ENCODE measurements around the gene TSPAN32.
"Not testable (repeated sequence)": the region's sequence is repeated elsewhere in the genome, so short reads cannot be mapped to it uniquely, and the experiment has no call there.

TSPAN32 gene

GRCh38 chr11:2338760-2339159 is 36.9 kb downstream of the TSPAN32 start:
- H3K36me3 ChIP-seq (ENCODE audit: insufficient read depth); H3K4me2 ChIP-seq; H3K9ac ChIP-seq; H4K20me1 ChIP-seq (ENCODE audit: insufficient read depth); H2AFZ ChIP-seq (ENCODE audit: low read depth); H3K4me3 ChIP-seq (IDR thresholded peaks at IDR 0.05; ENCODE audit: insufficient read depth, low read depth, low read length); H3K79me2 ChIP-seq (ENCODE audit: insufficient read depth, low read depth); H3K4me1 ChIP-seq (ENCODE audit: low read depth, poor library complexity, severe bottlenecking); H3K27ac ChIP-seq: not testable (repeated sequence)
- peaks cover 89% of the 10 kb centered on the region for H3K27me3 ChIP-seq (ENCODE audit: insufficient read depth, low read depth)

DNA sequence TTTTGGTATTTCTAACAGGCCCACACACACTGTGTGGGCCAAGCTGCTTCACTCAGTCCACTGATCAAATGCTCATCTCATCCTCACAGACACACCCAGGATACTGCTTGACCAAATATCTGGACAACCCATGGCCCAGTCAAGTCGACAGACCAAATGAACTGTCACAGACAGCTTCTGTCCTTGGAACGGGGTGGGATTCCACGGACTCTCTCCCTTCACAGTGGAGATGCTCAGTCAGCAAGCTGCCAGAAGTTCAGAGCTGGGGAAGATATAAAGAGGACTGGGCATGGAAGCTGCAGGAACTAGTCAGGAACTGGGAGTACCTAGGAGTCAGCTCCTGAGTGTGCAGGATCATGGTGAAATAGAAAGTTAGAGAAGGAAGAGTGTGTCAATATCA is 40.7 kb downstream of the TSPAN32 start:
- Histone ChIP-seq H2AFZ (ENCODE audit: low read depth) (no peak overlapping the region), H3K27me3 (ENCODE audit: insufficient read depth, low read depth) (peaks cover 94% of the 10 kb centered on the region), H3K4me3 (IDR thresholded peaks at IDR 0.05; ENCODE audit: insufficient read depth, low read depth, low read length) (no peak overlapping the region), H4K20me1 (ENCODE audit: insufficient read depth) (no peaks in the 10 kb centered on the region), H3K27ac (no peak overlapping the region), H3K4me1 (ENCODE audit: low read depth, poor library complexity, severe bottlenecking) (no peaks in the 10 kb centered on the region), H3K9ac (no peak overlapping the region), H3K79me2 (ENCODE audit: insufficient read depth, low read depth) (no peaks in the 10 kb centered on the region), H3K36me3 (ENCODE audit: insufficient read depth) (no peaks in the 10 kb centered on the region), H3K4me2 (no peak overlapping the region)
- TF ChIP-seq CTCF (conservative IDR thresholded peaks at IDR 0.05; ENCODE audit: low read depth, low read length): no peak

DNA sequence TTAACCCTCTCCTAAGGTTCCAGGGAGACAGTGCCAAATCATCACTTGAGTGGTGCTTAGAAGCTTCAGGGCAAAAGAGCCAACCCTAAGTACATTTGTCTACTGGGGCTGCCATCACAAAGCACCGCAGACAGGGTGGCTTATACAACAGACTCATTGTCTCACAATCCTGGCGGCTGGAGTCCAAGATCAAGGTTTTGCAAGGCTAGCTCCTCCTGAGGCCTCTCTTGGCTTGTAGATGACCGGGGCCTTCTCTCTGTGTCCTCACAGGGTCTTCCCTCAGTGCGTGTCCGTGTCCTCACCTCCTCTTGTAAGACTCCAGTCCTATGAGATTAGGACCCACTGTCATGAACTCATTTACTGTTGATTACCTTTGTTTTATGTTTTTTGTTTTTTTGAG is 41.2 kb downstream of the TSPAN32 start:
- no peak overlapping the region for H2AFZ ChIP-seq (ENCODE audit: low read depth)
- peaks cover 94% of the 10 kb centered on the region for H3K27me3 ChIP-seq (ENCODE audit: insufficient read depth, low read depth)
- no peak overlapping the region for H3K9ac ChIP-seq
- H3K27ac ChIP-seq: no peak overlapping the region
- no peaks in the 10 kb centered on the region for H3K36me3 ChIP-seq (ENCODE audit: insufficient read depth)
- no peaks in the 10 kb centered on the region for H4K20me1 ChIP-seq (ENCODE audit: insufficient read depth)
- TF ChIP-seq CTCF (conservative IDR thresholded peaks at IDR 0.05; ENCODE audit: low read depth, low read length): no peak
- no peak overlapping the region for H3K4me3 ChIP-seq (IDR thresholded peaks at IDR 0.05; ENCODE audit: insufficient read depth, low read depth, low read length)
- no peaks in the 10 kb centered on the region for H3K79me2 ChIP-seq (ENCODE audit: insufficient read depth, low read depth)
- no peaks in the 10 kb centered on the region for H3K4me1 ChIP-seq (ENCODE audit: low read depth, poor library complexity, severe bottlenecking)
- H3K4me2 ChIP-seq: no peak overlapping the region

DNA sequence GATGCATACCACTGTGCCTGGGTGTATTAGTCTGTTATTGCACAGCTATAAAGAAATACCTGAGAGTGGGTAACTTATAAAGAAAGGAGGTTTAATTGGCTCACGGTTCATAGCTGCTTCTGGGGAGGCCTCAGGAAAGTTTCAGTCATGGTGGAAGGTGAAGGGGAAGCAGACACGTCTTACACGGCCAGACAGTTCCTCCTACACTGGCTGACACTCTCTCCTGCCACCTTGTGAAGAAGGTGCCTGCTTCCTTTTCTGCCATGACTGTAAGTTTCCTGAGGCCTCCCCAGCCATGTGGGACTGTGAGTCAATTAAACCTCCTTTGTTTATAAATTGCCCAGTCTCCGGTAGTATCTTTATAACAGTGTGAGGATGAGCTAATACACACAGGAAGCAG is 41.7 kb downstream of the TSPAN32 start:
- Histone ChIP-seq H3K27ac (no peak overlapping the region), H3K9ac (no peak overlapping the region), H3K27me3 (ENCODE audit: insufficient read depth, low read depth) (peaks cover 94% of the 10 kb centered on the region), H4K20me1 (ENCODE audit: insufficient read depth) (no peaks in the 10 kb centered on the region), H3K4me1 (ENCODE audit: low read depth, poor library complexity, severe bottlenecking) (no peaks in the 10 kb centered on the region), H3K79me2 (ENCODE audit: insufficient read depth, low read depth) (no peaks in the 10 kb centered on the region), H3K4me3 (IDR thresholded peaks at IDR 0.05; ENCODE audit: insufficient read depth, low read depth, low read length) (no peak overlapping the region), H2AFZ (ENCODE audit: low read depth) (no peak overlapping the region), H3K36me3 (ENCODE audit: insufficient read depth) (no peaks in the 10 kb centered on the region), H3K4me2 (no peak overlapping the region)
- TF ChIP-seq CTCF (conservative IDR thresholded peaks at IDR 0.05; ENCODE audit: low read depth, low read length): no peak

DNA sequence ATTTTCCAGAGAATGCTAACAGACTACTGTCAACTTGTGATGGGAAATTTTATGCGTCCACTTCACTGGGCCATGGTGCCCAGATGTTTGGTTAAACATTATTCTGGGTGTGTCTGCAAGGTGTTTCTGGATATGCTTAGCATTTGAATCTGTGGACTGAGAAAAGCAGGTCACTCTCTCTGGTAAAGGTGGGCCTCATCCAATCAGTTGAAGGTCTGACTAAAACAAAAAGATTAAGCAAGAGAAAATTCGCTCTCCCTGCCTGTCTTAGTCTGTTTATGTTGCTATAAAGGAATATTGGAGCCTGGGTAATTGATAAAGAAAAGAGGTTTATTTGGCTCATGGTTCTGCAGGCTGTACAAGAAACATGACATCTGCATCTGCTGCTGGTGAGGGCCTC is 43.2 kb downstream of the TSPAN32 start:
- Histone ChIP-seq H3K27me3 (ENCODE audit: insufficient read depth, low read depth) (peaks cover 91% of the 10 kb centered on the region), H2AFZ (ENCODE audit: low read depth) (no peak overlapping the region), H3K4me3 (IDR thresholded peaks at IDR 0.05; ENCODE audit: insufficient read depth, low read depth, low read length) (no peak overlapping the region), H3K36me3 (ENCODE audit: insufficient read depth) (no peaks in the 10 kb centered on the region), H4K20me1 (ENCODE audit: insufficient read depth) (no peaks in the 10 kb centered on the region), H3K79me2 (ENCODE audit: insufficient read depth, low read depth) (no peaks in the 10 kb centered on the region), H3K9ac (no peak overlapping the region), H3K27ac (no peak overlapping the region), H3K4me2 (no peak overlapping the region), H3K4me1 (ENCODE audit: low read depth, poor library complexity, severe bottlenecking) (no peaks in the 10 kb centered on the region)
- TF ChIP-seq CTCF (conservative IDR thresholded peaks at IDR 0.05; ENCODE audit: low read depth, low read length): no peak

Measured in KMS-11 (cell line).